ENCODE measurements around the gene FBXL5.

The FBXL5 gene

GRCh38 chr4:15676039-15676438 lies 20.9 kb upstream of the FBXL5 start:
- Histone ChIP-seq H2BK15ac (replicated peaks; ENCODE audit: low read depth) (no peak overlapping the region), H4K5ac (ENCODE audit: low read length) (no peak overlapping the region), H3K79me2 (ENCODE audit: control insufficient read depth, insufficient read depth, low read length) (peaks cover 31% of the 10 kb centered on the region), H3K27ac (ENCODE audit: low read depth, low read length) (no peak overlapping the region), H3K27me3 (ENCODE audit: insufficient read depth, low read length, poor library complexity) (no peaks in the 10 kb centered on the region), H3K4me1 (ENCODE audit: control insufficient read depth, low read depth, low read length) (peaks cover 4% of the 10 kb centered on the region), H3K18ac (ENCODE audit: low read length) (no peak overlapping the region), H3K4me2 (ENCODE audit: low read length) (no peak overlapping the region), H3K9ac (ENCODE audit: low read length) (no peak overlapping the region), H3K4ac (ENCODE audit: low read depth, low read length) (no peak overlapping the region), H3K36me3 (ENCODE audit: control insufficient read depth, insufficient read depth, low read length) (no peaks in the 10 kb centered on the region), H3K23ac (ENCODE audit: low read length) (no peak overlapping the region), H2AK5ac (ENCODE audit: low read length) (no peak overlapping the region), H4K8ac (ENCODE audit: low read depth, low read length) (no peak overlapping the region), H2BK5ac (ENCODE audit: low read length) (no peak overlapping the region), H3K56ac (ENCODE audit: low read length) (no peak overlapping the region), H3K4me3 (ENCODE audit: low read length) (no peak overlapping the region), H3K79me1 (ENCODE audit: low read length) (peaks cover 8% of the 10 kb centered on the region), H2BK120ac (ENCODE audit: low read depth, low read length) (no peak overlapping the region)
- no CpG with 5 or more reads among the region's 1 CpG for WGBS (ENCODE audit: extremely low coverage, insufficient coverage, low lambda C conversion rate)
- DNase-seq, result no peak

DNA sequence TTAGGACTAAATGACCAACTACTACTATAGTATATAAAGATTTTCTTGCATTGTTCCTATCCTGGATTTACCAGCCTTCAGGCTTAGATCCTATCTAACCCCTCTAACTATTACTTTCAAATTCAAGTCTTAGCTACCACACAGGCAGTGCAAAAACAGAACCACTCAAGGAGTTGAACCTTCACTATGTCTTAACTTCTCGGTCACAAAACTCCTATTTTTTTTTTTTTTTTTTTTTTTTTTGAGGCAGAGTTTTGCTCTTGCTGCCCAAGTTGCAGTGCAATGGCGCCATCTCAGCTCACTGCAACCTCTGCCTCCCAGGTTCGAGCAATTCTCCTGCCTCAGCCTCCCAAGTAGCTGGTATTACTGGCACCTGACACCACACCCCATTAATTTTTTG lies 20.2 kb upstream of the FBXL5 start:
- Histone ChIP-seq H3K4me2 (ENCODE audit: low read length) (no peak overlapping the region), H4K8ac (ENCODE audit: low read depth, low read length) (no peak overlapping the region), H3K79me1 (ENCODE audit: low read length) (peaks cover 8% of the 10 kb centered on the region), H3K56ac (ENCODE audit: low read length) (no peak overlapping the region), H3K4ac (ENCODE audit: low read depth, low read length) (no peak overlapping the region), H2BK5ac (ENCODE audit: low read length) (no peak overlapping the region), H2BK120ac (ENCODE audit: low read depth, low read length) (no peak overlapping the region), H2BK15ac (replicated peaks; ENCODE audit: low read depth) (no peak overlapping the region), H4K5ac (ENCODE audit: low read length) (no peak overlapping the region), H3K27ac (ENCODE audit: low read depth, low read length) (no peak overlapping the region), H3K18ac (ENCODE audit: low read length) (no peak overlapping the region), H3K79me2 (ENCODE audit: control insufficient read depth, insufficient read depth, low read length) (peaks cover 30% of the 10 kb centered on the region), H3K23ac (ENCODE audit: low read length) (no peak overlapping the region), H3K9ac (ENCODE audit: low read length) (no peak overlapping the region), H3K36me3 (ENCODE audit: control insufficient read depth, insufficient read depth, low read length) (no peaks in the 10 kb centered on the region), H3K4me3 (ENCODE audit: low read length) (no peak overlapping the region), H2AK5ac (ENCODE audit: low read length) (no peak overlapping the region), H3K27me3 (ENCODE audit: insufficient read depth, low read length, poor library complexity) (no peaks in the 10 kb centered on the region), H3K4me1 (ENCODE audit: control insufficient read depth, low read depth, low read length) (peaks cover 4% of the 10 kb centered on the region)
- WGBS (ENCODE audit: extremely low coverage, insufficient coverage, low lambda C conversion rate), result no CpG with 5 or more reads among the region's 3 CpGs
- no peak for DNase-seq

GRCh38 chr4:15674926-15675325 lies 19.8 kb upstream of the FBXL5 start:
- H3K36me3 ChIP-seq (ENCODE audit: control insufficient read depth, insufficient read depth, low read length), result no peaks in the 10 kb centered on the region
- no peak overlapping the region for H3K4ac ChIP-seq (ENCODE audit: low read depth, low read length)
- H3K4me2 ChIP-seq (ENCODE audit: low read length), result no peak overlapping the region
- no peak overlapping the region for H4K5ac ChIP-seq (ENCODE audit: low read length)
- no peak overlapping the region for H3K56ac ChIP-seq (ENCODE audit: low read length)
- H3K79me1 ChIP-seq (ENCODE audit: low read length), result peaks cover 8% of the 10 kb centered on the region
- H3K4me1 ChIP-seq (ENCODE audit: control insufficient read depth, low read depth, low read length), result peaks cover 4% of the 10 kb centered on the region
- no peak for DNase-seq
- no peak overlapping the region for H2AK5ac ChIP-seq (ENCODE audit: low read length)
- H2BK5ac ChIP-seq (ENCODE audit: low read length), result no peak overlapping the region
- H3K4me3 ChIP-seq (ENCODE audit: low read length), result no peak overlapping the region
- H3K79me2 ChIP-seq (ENCODE audit: control insufficient read depth, insufficient read depth, low read length), result peaks cover 26% of the 10 kb centered on the region
- H3K23ac ChIP-seq (ENCODE audit: low read length), result no peak overlapping the region
- H3K27me3 ChIP-seq (ENCODE audit: insufficient read depth, low read length, poor library complexity), result no peaks in the 10 kb centered on the region
- no peak overlapping the region for H3K27ac ChIP-seq (ENCODE audit: low read depth, low read length)
- H2BK15ac ChIP-seq (replicated peaks; ENCODE audit: low read depth), result no peak overlapping the region
- no peak overlapping the region for H3K9ac ChIP-seq (ENCODE audit: low read length)
- no peak overlapping the region for H4K8ac ChIP-seq (ENCODE audit: low read depth, low read length)
- H3K18ac ChIP-seq (ENCODE audit: low read length), result no peak overlapping the region
- no CpG with 5 or more reads among the region's 4 CpGs for WGBS (ENCODE audit: extremely low coverage, insufficient coverage, low lambda C conversion rate)
- no peak overlapping the region for H2BK120ac ChIP-seq (ENCODE audit: low read depth, low read length)

DNA sequence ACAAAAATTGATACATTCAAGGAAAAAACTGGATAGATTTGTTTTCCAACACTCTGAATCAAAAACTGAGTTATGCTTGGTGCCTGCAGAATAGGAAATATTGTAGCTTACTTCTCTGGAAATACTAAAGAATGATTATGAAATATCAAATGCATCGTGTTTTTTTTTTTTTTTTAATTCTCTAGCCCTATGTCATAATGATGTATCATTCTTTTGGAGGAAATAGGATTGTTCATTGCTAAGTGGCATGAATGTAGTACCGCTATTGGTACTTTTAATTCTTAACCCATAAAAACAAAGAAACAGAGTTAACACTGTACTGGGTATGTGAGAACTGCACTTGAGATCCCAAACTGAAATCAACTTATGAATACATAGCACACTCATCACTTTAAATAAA lies 18.9 kb upstream of the FBXL5 start:
- H2BK15ac ChIP-seq (replicated peaks; ENCODE audit: low read depth), result no peak overlapping the region
- H3K9ac ChIP-seq (ENCODE audit: low read length), result no peak overlapping the region
- H3K23ac ChIP-seq (ENCODE audit: low read length), result no peak overlapping the region
- no peak overlapping the region for H3K18ac ChIP-seq (ENCODE audit: low read length)
- no peak overlapping the region for H2BK120ac ChIP-seq (ENCODE audit: low read depth, low read length)
- H4K5ac ChIP-seq (ENCODE audit: low read length), result no peak overlapping the region
- H3K4ac ChIP-seq (ENCODE audit: low read depth, low read length), result no peak overlapping the region
- peaks cover 8% of the 10 kb centered on the region for H3K79me1 ChIP-seq (ENCODE audit: low read length)
- H3K4me2 ChIP-seq (ENCODE audit: low read length), result no peak overlapping the region
- H2BK5ac ChIP-seq (ENCODE audit: low read length), result no peak overlapping the region
- peaks cover 4% of the 10 kb centered on the region for H3K4me1 ChIP-seq (ENCODE audit: control insufficient read depth, low read depth, low read length)
- H3K27ac ChIP-seq (ENCODE audit: low read depth, low read length), result no peak overlapping the region
- no peaks in the 10 kb centered on the region for H3K27me3 ChIP-seq (ENCODE audit: insufficient read depth, low read length, poor library complexity)
- no peak overlapping the region for H4K8ac ChIP-seq (ENCODE audit: low read depth, low read length)
- WGBS (ENCODE audit: extremely low coverage, insufficient coverage, low lambda C conversion rate), result no CpG with 5 or more reads among the region's 2 CpGs
- no peak for DNase-seq
- no peak overlapping the region for H2AK5ac ChIP-seq (ENCODE audit: low read length)
- peaks cover 21% of the 10 kb centered on the region for H3K79me2 ChIP-seq (ENCODE audit: control insufficient read depth, insufficient read depth, low read length)
- no peak overlapping the region for H3K4me3 ChIP-seq (ENCODE audit: low read length)
- no peaks in the 10 kb centered on the region for H3K36me3 ChIP-seq (ENCODE audit: control insufficient read depth, insufficient read depth, low read length)
- no peak overlapping the region for H3K56ac ChIP-seq (ENCODE audit: low read length)

DNA sequence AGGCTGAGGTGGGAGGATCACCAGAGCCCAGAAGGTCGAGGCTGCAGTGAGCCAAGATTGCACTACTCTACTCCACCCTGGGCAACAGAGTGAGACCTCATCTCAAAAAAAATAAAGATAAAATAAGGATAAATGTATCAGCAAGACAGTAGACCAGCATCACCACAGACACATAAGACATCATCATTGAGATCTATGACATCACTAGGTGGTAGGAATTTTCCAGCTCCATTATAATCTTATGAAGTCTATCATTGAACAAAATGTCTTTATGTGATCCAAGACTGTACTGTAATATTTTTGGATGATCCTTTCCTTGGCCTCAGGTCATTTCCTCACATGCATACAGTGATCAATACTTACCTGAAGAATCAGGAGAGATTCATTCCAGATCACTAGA lies 18.2 kb upstream of the FBXL5 start:
- Histone ChIP-seq H4K8ac (ENCODE audit: low read depth, low read length) (no peak overlapping the region), H3K4me3 (ENCODE audit: low read length) (no peak overlapping the region), H3K27ac (ENCODE audit: low read depth, low read length) (no peak overlapping the region), H3K23ac (ENCODE audit: low read length) (no peak overlapping the region), H3K4me1 (ENCODE audit: control insufficient read depth, low read depth, low read length) (peaks cover 4% of the 10 kb centered on the region), H2BK15ac (replicated peaks; ENCODE audit: low read depth) (no peak overlapping the region), H2BK5ac (ENCODE audit: low read length) (no peak overlapping the region), H3K9ac (ENCODE audit: low read length) (no peak overlapping the region), H3K36me3 (ENCODE audit: control insufficient read depth, insufficient read depth, low read length) (no peaks in the 10 kb centered on the region), H3K56ac (ENCODE audit: low read length) (no peak overlapping the region), H3K4ac (ENCODE audit: low read depth, low read length) (no peak overlapping the region), H3K18ac (ENCODE audit: low read length) (peak overlapping the region; percentile 28), H3K79me1 (ENCODE audit: low read length) (peaks cover 8% of the 10 kb centered on the region), H3K79me2 (ENCODE audit: control insufficient read depth, insufficient read depth, low read length) (peaks cover 21% of the 10 kb centered on the region), H2AK5ac (ENCODE audit: low read length) (no peak overlapping the region), H2BK120ac (ENCODE audit: low read depth, low read length) (no peak overlapping the region), H3K4me2 (ENCODE audit: low read length) (no peak overlapping the region), H4K5ac (ENCODE audit: low read length) (no peak overlapping the region), H3K27me3 (ENCODE audit: insufficient read depth, low read length, poor library complexity) (no peaks in the 10 kb centered on the region)
- WGBS (ENCODE audit: extremely low coverage, insufficient coverage, low lambda C conversion rate), result no CpG with 5 or more reads among the region's 1 CpG
- DNase-seq, result no peak

GRCh38 chr4:15672101-15672500 lies 16.9 kb upstream of the FBXL5 start:
- Histone ChIP-seq H4K8ac (ENCODE audit: low read depth, low read length) (no peak overlapping the region), H2BK15ac (replicated peaks; ENCODE audit: low read depth) (no peak overlapping the region), H3K36me3 (ENCODE audit: control insufficient read depth, insufficient read depth, low read length) (no peaks in the 10 kb centered on the region), H3K4ac (ENCODE audit: low read depth, low read length) (no peak overlapping the region), H3K56ac (ENCODE audit: low read length) (no peak overlapping the region), H3K27ac (ENCODE audit: low read depth, low read length) (no peak overlapping the region), H2BK5ac (ENCODE audit: low read length) (no peak overlapping the region), H3K27me3 (ENCODE audit: insufficient read depth, low read length, poor library complexity) (no peaks in the 10 kb centered on the region), H3K4me3 (ENCODE audit: low read length) (no peak overlapping the region), H3K79me2 (ENCODE audit: control insufficient read depth, insufficient read depth, low read length) (peaks cover 14% of the 10 kb centered on the region), H3K23ac (ENCODE audit: low read length) (no peak overlapping the region), H2BK120ac (ENCODE audit: low read depth, low read length) (no peak overlapping the region), H3K4me2 (ENCODE audit: low read length) (no peak overlapping the region), H3K4me1 (ENCODE audit: control insufficient read depth, low read depth, low read length) (no peaks in the 10 kb centered on the region), H4K5ac (ENCODE audit: low read length) (no peak overlapping the region), H3K18ac (ENCODE audit: low read length) (no peak overlapping the region), H2AK5ac (ENCODE audit: low read length) (no peak overlapping the region), H3K9ac (ENCODE audit: low read length) (no peak overlapping the region), H3K79me1 (ENCODE audit: low read length) (peaks cover 4% of the 10 kb centered on the region)
- DNase-seq, result no peak
- no CpG with 5 or more reads among the region's 3 CpGs for WGBS (ENCODE audit: extremely low coverage, insufficient coverage, low lambda C conversion rate)
